ENCODE measurements around the gene PIANP.

The PIANP gene

GRCh38 chr12:6666211-6666610 lies 34.4 kb downstream of the PIANP start:
- DNase-seq = no peak

GRCh38 chr12:6664902-6665301 lies 35.7 kb downstream of the PIANP start:
- DNase-seq = no peak

GRCh38 chr12:6662906-6663742 lies 37.5 kb downstream of the PIANP start, which contains the start of gene ING4:
Gene ING4, minus strand, starts transcription at chr12:6663119. Its CDS starts 18 bp downstream, at chr12:6663101.
- peak; percentile 99 for DNase-seq

GRCh38 chr12:6662602-6662905 lies 38.1 kb downstream of the PIANP start:
- no peak for DNase-seq

- no peak for DNase-seq
Measured at GRCh38 chr12:6653987-6654386, 46.6 kb downstream of the PIANP start.

- DNase-seq = no peak
Measured at GRCh38 chr12:6653342-6653741, 47.3 kb downstream of the PIANP start.

- no peak for DNase-seq
Measured at GRCh38 chr12:6652391-6652790, 48.2 kb downstream of the PIANP start.

GRCh38 chr12:6650832-6651231 lies 49.8 kb downstream of the PIANP start:
- no peak for DNase-seq

GRCh38 chr12:6647083-6647604 lies 53.5 kb downstream of the PIANP start, which contains the start of gene ACRBP:
Gene ACRBP, minus strand, starts transcription at chr12:6647432. Its CDS starts 66 bp downstream, at chr12:6647366.
- peak; percentile 88 for DNase-seq

GRCh38 chr12:6646276-6647082 lies 54.1 kb downstream of the PIANP start:
- no peak for DNase-seq

GRCh38 chr12:6644903-6645302 lies 55.7 kb downstream of the PIANP start:
- DNase-seq = peak; percentile 37

- no peak for DNase-seq
Measured at GRCh38 chr12:6644257-6644596, 56.4 kb downstream of the PIANP start.

All from retina (tissue), 1 donor.